Stimulated activated effector memory CD8-positive, alpha-beta T cell treated with anti-CD3 and anti-CD28 coated beads, Interleukin-12 subunit alpha, Interleukin-12 subunit beta, amount 100 ng/mL, for 72 hours (primary cell): ENCODE data around the gene ELAVL1.

ENCODE experiments used
- ATAC-seq: fragments of 150-1000 bp; cut with Tn5 transposase; 2 replicates; pipeline ENCODE4 v1.10.0; 2021
- DNase-seq, 2 donors: peaks; one replicate each; pipeline ENCODE4 v3.0.0; 2021 to 2022; ENCODE audit warnings: low spot score in 2 of 2
- H3K27ac Mint-ChIP-seq: one replicate; pipeline ENCODE4 v1.8.0; 2022; ENCODE audit warnings: mild to moderate bottlenecking, mixed read lengths
- H3K36me3 Mint-ChIP-seq: one replicate; pipeline ENCODE4 v1.8.0; 2022; ENCODE audit warnings: mild to moderate bottlenecking, mixed read lengths
- H3K4me1 Mint-ChIP-seq: one replicate; pipeline ENCODE4 v1.8.0; 2022; ENCODE audit warnings: mixed read lengths
- H3K4me3 Mint-ChIP-seq: one replicate; pipeline ENCODE4 v1.8.0; 2022; ENCODE audit warnings: mild to moderate bottlenecking, mixed read lengths
- H3K9me3 Mint-ChIP-seq: one replicate; pipeline ENCODE4 v1.8.0; 2022; ENCODE audit warnings: mixed read lengths

The ELAVL1 gene

GRCh38 chr19:7982651-7983099, 22.8 kb downstream of the ELAVL1 start:
- Mint-ChIP-seq H3K4me3 (no peak overlapping the region), H3K4me1 (peaks cover 29% of the 10 kb centered on the region), H3K9me3 (no peaks in the 10 kb centered on the region), H3K27ac (no peak overlapping the region), H3K36me3 (peaks cover 61% of the 10 kb centered on the region)
- DNase-seq, result no peak
- ATAC-seq, result no peak

DNA sequence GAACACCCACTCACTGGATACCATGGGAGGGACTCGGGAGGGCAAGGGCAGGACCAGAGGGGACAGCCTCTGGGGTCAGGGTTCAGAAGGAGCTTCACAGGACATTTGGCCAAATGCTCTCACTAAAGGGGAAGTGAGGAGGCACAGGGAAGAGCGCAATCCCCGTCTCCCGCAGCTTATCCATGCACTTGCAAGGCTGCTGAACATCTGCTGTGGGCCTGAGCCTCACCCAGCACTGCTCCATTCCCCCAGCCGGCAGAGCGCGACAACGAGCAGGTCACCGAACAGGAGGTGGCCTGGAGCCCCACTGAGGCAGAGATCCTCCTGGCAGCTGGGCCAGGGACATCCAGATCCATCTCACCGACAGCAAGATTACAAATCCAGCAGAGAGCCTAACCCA, 23.3 kb downstream of the ELAVL1 start:
- peaks cover 57% of the 10 kb centered on the region for H3K36me3 Mint-ChIP-seq
- ATAC-seq, result no peak
- no peaks in the 10 kb centered on the region for H3K9me3 Mint-ChIP-seq
- no peak overlapping the region for H3K4me3 Mint-ChIP-seq
- no peak overlapping the region for H3K27ac Mint-ChIP-seq
- peaks cover 25% of the 10 kb centered on the region for H3K4me1 Mint-ChIP-seq
- DNase-seq, result no peak

GRCh38 chr19:7981661-7982060, 23.8 kb downstream of the ELAVL1 start:
- H3K4me1 Mint-ChIP-seq, result peaks cover 24% of the 10 kb centered on the region
- ATAC-seq, result no peak
- DNase-seq, result no peak
- no peak overlapping the region for H3K4me3 Mint-ChIP-seq
- H3K36me3 Mint-ChIP-seq, result peaks cover 60% of the 10 kb centered on the region
- no peak overlapping the region for H3K27ac Mint-ChIP-seq
- H3K9me3 Mint-ChIP-seq, result no peaks in the 10 kb centered on the region

- H3K9me3 Mint-ChIP-seq, result no peaks in the 10 kb centered on the region
- peaks cover 19% of the 10 kb centered on the region for H3K4me1 Mint-ChIP-seq
- H3K36me3 Mint-ChIP-seq, result peaks cover 59% of the 10 kb centered on the region
- ATAC-seq (no peak), DNase-seq (no peak)
- H3K4me3 Mint-ChIP-seq, result no peak overlapping the region
- H3K27ac Mint-ChIP-seq, result no peak overlapping the region
Observed at GRCh38 chr19:7981199-7981598, 24.2 kb downstream of the ELAVL1 start.

DNA sequence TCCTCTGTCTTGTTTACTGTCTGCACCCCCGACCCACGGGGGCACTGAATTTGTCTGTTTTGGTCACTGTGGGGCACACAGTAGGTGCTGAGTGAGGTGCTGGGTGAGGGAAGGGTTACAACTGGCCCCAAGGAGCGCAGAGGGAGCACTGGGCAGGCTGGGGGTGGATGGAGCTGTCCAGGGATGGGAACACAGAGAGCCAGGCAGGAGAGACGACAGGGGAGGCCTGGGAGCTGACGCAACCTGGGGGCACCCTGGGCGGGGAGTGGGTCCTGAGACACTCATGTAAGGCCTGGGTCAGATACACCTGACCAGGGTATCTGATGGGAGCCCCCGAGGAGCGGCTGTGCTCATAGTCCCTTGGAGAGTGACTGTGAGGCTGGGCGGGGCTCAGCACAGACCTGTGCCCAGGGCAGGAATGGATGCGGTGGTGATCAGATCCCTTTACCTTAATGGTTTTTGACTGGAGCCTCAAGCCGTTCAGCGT, 24.8 kb downstream of the ELAVL1 start:
- Mint-ChIP-seq H3K36me3 (peaks cover 57% of the 10 kb centered on the region), H3K9me3 (no peaks in the 10 kb centered on the region), H3K4me1 (peaks cover 14% of the 10 kb centered on the region), H3K4me3 (no peak overlapping the region), H3K27ac (no peak overlapping the region)
- ATAC-seq (no peak), DNase-seq (no peak)

GRCh38 chr19:7980168-7980567, 25.3 kb downstream of the ELAVL1 start:
- Mint-ChIP-seq H3K4me1 (peaks cover 14% of the 10 kb centered on the region), H3K27ac (no peak overlapping the region), H3K9me3 (no peaks in the 10 kb centered on the region), H3K4me3 (no peak overlapping the region), H3K36me3 (peaks cover 62% of the 10 kb centered on the region)
- ATAC-seq (no peak), DNase-seq (no peak)

- DNase-seq (no peak), ATAC-seq (no peak)
- no peak overlapping the region for H3K27ac Mint-ChIP-seq
- H3K9me3 Mint-ChIP-seq, result no peaks in the 10 kb centered on the region
- peaks cover 64% of the 10 kb centered on the region for H3K36me3 Mint-ChIP-seq
- H3K4me1 Mint-ChIP-seq, result peaks cover 14% of the 10 kb centered on the region
- no peak overlapping the region for H3K4me3 Mint-ChIP-seq
Observed at GRCh38 chr19:7979559-7979958, 25.9 kb downstream of the ELAVL1 start.

DNA sequence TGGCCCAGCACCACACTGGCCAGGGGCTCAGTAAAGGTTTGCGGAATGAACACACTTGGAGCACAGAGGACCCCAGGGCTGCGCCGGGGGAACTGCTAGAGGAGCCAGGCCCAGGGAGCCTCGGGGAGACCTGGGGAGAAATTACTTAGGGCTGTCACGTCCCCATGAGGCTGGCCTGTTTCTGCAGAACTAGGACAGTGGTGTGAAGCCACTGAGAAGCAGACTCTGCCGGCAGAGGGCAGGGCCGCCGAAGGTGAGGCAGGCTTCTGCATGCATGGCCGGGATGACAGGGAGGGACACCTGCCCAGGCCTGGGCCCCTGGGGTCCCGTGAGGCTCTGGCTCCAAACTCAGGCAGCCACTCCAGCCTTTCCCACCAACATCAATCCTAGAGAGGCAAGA, 26.4 kb downstream of the ELAVL1 start:
- no peak overlapping the region for H3K4me3 Mint-ChIP-seq
- no peak for ATAC-seq
- H3K27ac Mint-ChIP-seq, result no peak overlapping the region
- H3K4me1 Mint-ChIP-seq, result peaks cover 10% of the 10 kb centered on the region
- no peaks in the 10 kb centered on the region for H3K9me3 Mint-ChIP-seq
- no peak for DNase-seq
- peaks cover 64% of the 10 kb centered on the region for H3K36me3 Mint-ChIP-seq

DNA sequence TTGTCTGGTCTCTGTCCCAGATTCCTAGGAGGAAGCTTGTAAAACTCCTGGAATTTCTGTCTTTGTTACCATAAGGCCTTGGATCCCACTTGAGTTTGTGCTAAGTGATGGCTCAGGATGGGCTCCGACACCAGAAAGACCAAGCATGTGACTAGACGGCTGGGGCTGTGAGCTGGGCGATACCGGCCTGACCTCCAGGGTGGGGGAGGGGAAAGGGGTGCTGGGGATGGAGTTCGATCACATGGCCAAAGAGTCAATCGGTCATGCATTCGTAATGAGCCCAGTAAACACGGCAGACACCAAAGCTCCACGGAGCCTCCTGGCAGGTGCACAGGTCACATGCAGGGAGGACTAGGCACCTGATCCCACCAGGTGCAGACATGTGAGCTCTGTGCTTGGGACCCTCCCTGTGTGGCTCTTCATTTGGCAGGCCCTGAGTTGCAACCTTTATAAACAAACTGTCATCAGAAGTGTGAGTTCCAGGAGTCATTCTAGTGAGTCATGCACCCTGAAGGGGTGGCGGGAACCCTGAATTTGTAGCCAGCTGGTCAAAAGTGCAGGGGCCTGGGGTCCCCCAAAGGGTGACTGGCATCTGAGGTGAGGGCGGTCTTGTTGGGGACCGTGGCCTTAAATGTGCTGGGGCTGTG, 27.1 kb downstream of the ELAVL1 start:
- peaks cover 64% of the 10 kb centered on the region for H3K36me3 Mint-ChIP-seq
- no peak overlapping the region for H3K27ac Mint-ChIP-seq
- no peak for ATAC-seq
- no peak for DNase-seq
- H3K4me1 Mint-ChIP-seq, result peaks cover 6% of the 10 kb centered on the region
- no peaks in the 10 kb centered on the region for H3K9me3 Mint-ChIP-seq
- no peak overlapping the region for H3K4me3 Mint-ChIP-seq

GRCh38 chr19:7977723-7978040, 27.8 kb downstream of the ELAVL1 start:
- peaks cover 6% of the 10 kb centered on the region for H3K4me1 Mint-ChIP-seq
- ATAC-seq (no peak), DNase-seq (no peak)
- H3K4me3 Mint-ChIP-seq, result no peak overlapping the region
- peaks cover 64% of the 10 kb centered on the region for H3K36me3 Mint-ChIP-seq
- H3K27ac Mint-ChIP-seq, result no peak overlapping the region
- no peaks in the 10 kb centered on the region for H3K9me3 Mint-ChIP-seq

GRCh38 chr19:7977021-7977722, 28.3 kb downstream of the ELAVL1 start:
- Mint-ChIP-seq H3K4me1 (peaks cover 6% of the 10 kb centered on the region), H3K4me3 (no peak overlapping the region), H3K9me3 (no peaks in the 10 kb centered on the region), H3K27ac (no peak overlapping the region), H3K36me3 (peaks cover 64% of the 10 kb centered on the region)
- no peak for DNase-seq
- no peak for ATAC-seq

GRCh38 chr19:7976461-7976860, 29.0 kb downstream of the ELAVL1 start:
- ATAC-seq (no peak), DNase-seq (no peak)
- Mint-ChIP-seq H3K9me3 (no peaks in the 10 kb centered on the region), H3K4me1 (peaks cover 6% of the 10 kb centered on the region), H3K27ac (no peak overlapping the region), H3K4me3 (no peak overlapping the region), H3K36me3 (peaks cover 67% of the 10 kb centered on the region)

DNA sequence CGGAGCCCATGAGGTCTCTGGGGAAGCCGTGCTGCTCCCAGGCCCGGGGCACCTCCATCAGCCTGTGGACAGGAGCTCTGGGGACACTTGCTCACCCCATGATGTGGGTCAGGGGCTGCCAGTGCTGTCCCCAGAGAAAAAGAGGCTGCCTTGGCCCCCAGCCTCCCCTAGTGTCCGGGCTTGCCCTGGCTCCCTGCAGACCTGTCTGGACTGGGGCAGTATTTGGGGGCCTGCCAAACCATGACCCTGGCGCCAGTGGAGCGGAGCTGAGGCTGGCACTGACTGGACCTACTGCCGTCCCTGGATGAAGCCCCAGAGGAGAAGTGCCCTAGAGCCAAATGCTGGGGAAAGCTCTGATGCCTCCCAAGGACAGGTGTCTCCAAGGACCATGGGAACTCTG, 30.4 kb downstream of the ELAVL1 start:
- Mint-ChIP-seq H3K9me3 (no peaks in the 10 kb centered on the region), H3K27ac (no peak overlapping the region), H3K4me3 (no peak overlapping the region), H3K36me3 (peaks cover 76% of the 10 kb centered on the region), H3K4me1 (no peaks in the 10 kb centered on the region)
- ATAC-seq, result no peak
- no peak for DNase-seq

- no peak for ATAC-seq
- Mint-ChIP-seq H3K4me1 (no peaks in the 10 kb centered on the region), H3K9me3 (no peaks in the 10 kb centered on the region), H3K27ac (no peak overlapping the region), H3K36me3 (peaks cover 72% of the 10 kb centered on the region), H3K4me3 (no peak overlapping the region)
- no peak for DNase-seq
Observed at GRCh38 chr19:7973883-7974282, 31.6 kb downstream of the ELAVL1 start.

DNA sequence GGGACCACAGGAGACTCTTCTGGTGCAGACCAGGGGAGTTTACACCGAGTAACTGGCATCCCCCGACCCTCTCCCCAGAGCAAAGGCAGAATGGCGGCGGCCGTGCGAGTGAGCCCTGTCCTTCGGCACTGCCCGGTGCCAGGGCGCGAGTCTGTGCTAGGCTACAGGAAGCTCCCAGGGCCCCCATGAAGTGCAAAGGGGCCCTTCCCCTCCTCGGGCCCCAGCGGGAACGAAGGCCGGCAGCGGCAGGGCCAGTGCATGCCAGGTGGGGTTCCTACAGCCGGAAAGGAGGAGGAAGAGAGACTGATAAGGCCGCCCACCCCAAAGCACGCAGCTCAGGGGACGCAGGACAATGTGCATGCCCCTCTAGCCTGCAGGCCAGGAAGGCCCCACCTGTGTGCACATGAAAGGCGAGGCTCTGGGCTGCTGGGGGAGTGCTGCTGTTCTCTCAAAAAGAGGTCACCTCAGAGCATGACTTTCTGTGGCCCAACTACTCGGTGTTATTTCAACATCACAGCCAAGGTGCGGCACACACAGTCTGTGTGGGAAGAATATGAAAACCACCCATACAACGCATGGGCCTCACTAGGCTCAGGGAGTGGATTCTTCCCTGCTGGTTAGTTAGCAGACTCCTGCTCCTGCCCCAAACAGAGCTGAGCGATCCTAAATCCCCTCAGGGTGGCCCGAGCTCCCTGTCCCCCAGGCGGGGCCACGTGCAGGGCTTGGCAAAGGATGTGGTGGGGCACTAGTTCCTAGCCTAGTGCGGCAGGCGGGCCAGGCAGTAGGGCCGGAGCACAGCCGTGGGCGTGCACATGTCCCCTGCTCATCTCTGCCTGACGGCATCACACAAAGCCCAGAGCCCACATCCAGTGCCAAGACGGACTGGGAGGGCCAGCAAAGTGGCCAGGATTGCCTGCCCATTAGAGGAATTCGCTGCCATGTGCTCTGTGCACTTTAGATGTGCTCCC, 33.6 kb downstream of the ELAVL1 start:
- Mint-ChIP-seq H3K4me3 (no peak overlapping the region), H3K27ac (no peak overlapping the region), H3K36me3 (peaks cover 86% of the 10 kb centered on the region), H3K9me3 (no peaks in the 10 kb centered on the region), H3K4me1 (peaks cover 7% of the 10 kb centered on the region)
- no peak for ATAC-seq
- no peak for DNase-seq
